Calu3 (cell line): ENCODE results near the gene TNFRSF19. TPM values are rescaled to one million over a fixed set of nuclear protein-coding genes. Genes with fewer than 3 reads are reported as not detected.

Experiments used
- BruUV-seq: library from RNA; stranded (reverse); fragments of 400-500 nt; replicated peaks from 2 replicates; lab custom pipeline; 2021; lab: Mats Ljungman, UMichigan
- CTCF ChIA-PET: fragments of 300-600 bp; sonication (Branson Sonifier 250); formaldehyde crosslinking; loops from one replicate; lab custom pipeline; 2022; ENCODE audit warnings: antibody characterized with exemption; lab: Charles Lee
- DNase-seq: peaks from one replicate; pipeline ENCODE4 v3.0.0; 2022
- H3K27ac Mint-ChIP-seq: one replicate; pipeline ENCODE4 v1.8.0; 2022; ENCODE audit warnings: mixed read lengths; ENCODE audit not compliant: unreplicated experiment
- H3K27me3 Mint-ChIP-seq: one replicate; pipeline ENCODE4 v1.8.0; 2022; ENCODE audit warnings: mixed read lengths; ENCODE audit not compliant: unreplicated experiment
- H3K36me3 Mint-ChIP-seq: one replicate; pipeline ENCODE4 v1.8.0; 2022; ENCODE audit warnings: mild to moderate bottlenecking, moderate library complexity, mixed read lengths; ENCODE audit not compliant: insufficient read depth, unreplicated experiment
- H3K4me1 Mint-ChIP-seq: one replicate; pipeline ENCODE4 v1.8.0; 2022; ENCODE audit warnings: mild to moderate bottlenecking, low read depth, mixed read lengths; ENCODE audit not compliant: unreplicated experiment
- H3K4me3 Mint-ChIP-seq: one replicate; pipeline ENCODE4 v1.8.0; 2022; ENCODE audit warnings: mild to moderate bottlenecking, low read depth, moderate library complexity, mixed read lengths; ENCODE audit not compliant: unreplicated experiment
- H3K9me3 Mint-ChIP-seq: one replicate; pipeline ENCODE4 v1.8.0; 2022; ENCODE audit warnings: low read depth, mixed read lengths; ENCODE audit not compliant: unreplicated experiment
- CTCF ChIP-seq: fragments of 200-600 bp; IDR thresholded peaks from one replicate; pipeline ENCODE4 v1.8.0; 2022; ENCODE audit warnings: antibody characterized with exemption; ENCODE audit not compliant: unreplicated experiment
- intact Hi-C: fragments of 100-400 bp; cut with micrococcal nuclease; formaldehyde crosslinking; loops from one replicate; pipeline ENCODE4 v1.10.0; 2022; ENCODE audit not compliant: unreplicated experiment
- total RNA-seq: library from RNA; stranded (reverse); gene quantifications from 2 replicates; pipeline ENCODE4 v1.2.3, GENCODE V29; 2022

Gene TNFRSF19
- total RNA-seq, 1 experiment from 2014 or later = 38.3 TPM

GRCh38 chr13:23619068-23619855 is 49.0 kb downstream of the TNFRSF19 start:
- no peaks in the 10 kb centered on the region for H3K27me3 Mint-ChIP-seq
- no TSS peak for BruUV-seq
- intact Hi-C loops = no loop called here
- DNase-seq = no peak
- H3K9me3 Mint-ChIP-seq = no peaks in the 10 kb centered on the region
- TF ChIP-seq CTCF = no peak
- H3K36me3 Mint-ChIP-seq = peaks cover 18% of the 10 kb centered on the region
- no peak overlapping the region for H3K4me3 Mint-ChIP-seq
- CTCF ChIA-PET = no interaction called here
- peak overlapping the region; percentile 90 for H3K27ac Mint-ChIP-seq
- H3K4me1 Mint-ChIP-seq = peaks cover 39% of the 10 kb centered on the region

GRCh38 chr13:23620211-23620610 is 50.0 kb downstream of the TNFRSF19 start:
- H3K9me3 Mint-ChIP-seq = no peaks in the 10 kb centered on the region
- no peak overlapping the region for H3K27ac Mint-ChIP-seq
- BruUV-seq = no TSS peak
- no peak for DNase-seq
- intact Hi-C loops = loop anchor here (5.0 kb wide), 2 partner anchors 37 to 38 kb away; no protein-coding TSS in a partner anchor
- no peak for TF ChIP-seq CTCF
- H3K4me1 Mint-ChIP-seq = peaks cover 39% of the 10 kb centered on the region
- CTCF ChIA-PET = interaction anchor here (1.2 kb wide), 1 partner anchor 15 kb away, joined by 4 read pairs; no protein-coding TSS in a partner anchor
- no peaks in the 10 kb centered on the region for H3K27me3 Mint-ChIP-seq
- H3K36me3 Mint-ChIP-seq = peaks cover 18% of the 10 kb centered on the region
- H3K4me3 Mint-ChIP-seq = no peak overlapping the region

GRCh38 chr13:23620613-23621315 is 50.6 kb downstream of the TNFRSF19 start:
- Mint-ChIP-seq H3K36me3 (peaks cover 18% of the 10 kb centered on the region), H3K27ac (peak overlapping the region; percentile 47), H3K4me3 (no peak overlapping the region), H3K27me3 (no peaks in the 10 kb centered on the region), H3K4me1 (peaks cover 39% of the 10 kb centered on the region), H3K9me3 (no peaks in the 10 kb centered on the region)
- TF ChIP-seq CTCF = no peak
- BruUV-seq = no TSS peak
- no peak for DNase-seq
- intact Hi-C loops = loop anchor here (5.0 kb wide), 2 partner anchors 37 to 38 kb away; no protein-coding TSS in a partner anchor
- CTCF ChIA-PET = interaction anchor here (1.2 kb wide), 1 partner anchor 14 kb away, joined by 4 read pairs; no protein-coding TSS in a partner anchor

- no peaks in the 10 kb centered on the region for H3K27me3 Mint-ChIP-seq
- intact Hi-C loops = loop anchor here (5.0 kb wide), 2 partner anchors 36 to 39 kb away; no protein-coding TSS in a partner anchor
- peak overlapping the region; percentile 47 for H3K27ac Mint-ChIP-seq
- no TSS peak for BruUV-seq
- TF ChIP-seq CTCF = no peak
- DNase-seq = peak; percentile 35
- H3K36me3 Mint-ChIP-seq = peaks cover 18% of the 10 kb centered on the region
- no peak overlapping the region for H3K4me3 Mint-ChIP-seq
- H3K9me3 Mint-ChIP-seq = no peaks in the 10 kb centered on the region
- CTCF ChIA-PET = interaction anchor here (1.2 kb wide), 1 partner anchor 13 kb away, joined by 4 read pairs; no protein-coding TSS in a partner anchor
- peaks cover 39% of the 10 kb centered on the region for H3K4me1 Mint-ChIP-seq
Measured at GRCh38 chr13:23621316-23621645, 51.1 kb downstream of the TNFRSF19 start.
